ENCODE data around the gene IARS2.
A peak's percentile ranks its signal among the peaks of the same experiment; 100 is the strongest.

IARS2 gene

DNA sequence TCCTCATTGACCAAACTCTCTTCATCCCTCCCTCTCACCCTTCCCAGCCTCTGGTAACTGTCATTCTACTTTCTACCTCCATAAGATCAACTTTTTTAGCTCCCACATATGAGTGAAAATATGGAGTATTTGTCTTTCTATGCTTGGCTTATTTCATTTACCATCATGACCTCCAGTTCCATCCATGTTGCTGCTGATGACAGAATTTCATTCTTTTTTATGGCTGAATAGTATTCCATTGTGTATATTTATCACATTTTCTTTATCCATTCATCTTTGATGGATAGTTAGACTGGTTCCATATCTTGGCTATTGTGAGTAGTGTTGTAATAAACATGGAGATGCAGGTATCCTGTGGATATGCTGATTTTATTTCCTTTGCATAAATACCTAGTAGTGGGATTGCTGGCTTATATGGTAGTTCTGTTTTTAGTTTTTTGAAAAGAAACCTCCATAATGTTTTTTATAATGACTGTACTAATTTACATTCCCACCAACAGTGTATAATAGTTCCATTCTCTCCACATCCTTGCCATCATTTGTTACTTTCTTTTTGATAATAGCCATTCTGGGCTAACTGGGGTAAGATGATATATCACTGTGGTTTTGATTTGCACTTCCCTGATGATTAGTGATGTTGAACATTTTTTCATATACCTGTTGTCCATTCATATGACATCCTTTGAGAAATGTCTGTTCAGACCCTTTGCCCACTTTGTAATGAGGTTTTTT lies 35.7 kb downstream of the IARS2 start:
- Histone ChIP-seq H3K27ac (replicated peaks) (no peak overlapping the region), H3K27me3 (ENCODE audit: insufficient read depth, poor library complexity, severe bottlenecking) (no peaks in the 10 kb centered on the region), H3K4me3 (replicated peaks; ENCODE audit: insufficient read depth, low read length) (no peak overlapping the region)
- no peak for DNase-seq (ENCODE audit: low read depth in 1 of 2, low spot score in 1 of 2)
- TF ChIP-seq GABPA (IDR thresholded peaks at IDR 0.05; ENCODE audit: low read depth) (no peak), SPI1 (IDR thresholded peaks at IDR 0.05; ENCODE audit: borderline replicate concordance, low read depth) (no peak), POLR2AphosphoS5 (IDR thresholded peaks at IDR 0.05; ENCODE audit: low read depth) (no peak)
- TF ChIP-seq, protein P1, sequence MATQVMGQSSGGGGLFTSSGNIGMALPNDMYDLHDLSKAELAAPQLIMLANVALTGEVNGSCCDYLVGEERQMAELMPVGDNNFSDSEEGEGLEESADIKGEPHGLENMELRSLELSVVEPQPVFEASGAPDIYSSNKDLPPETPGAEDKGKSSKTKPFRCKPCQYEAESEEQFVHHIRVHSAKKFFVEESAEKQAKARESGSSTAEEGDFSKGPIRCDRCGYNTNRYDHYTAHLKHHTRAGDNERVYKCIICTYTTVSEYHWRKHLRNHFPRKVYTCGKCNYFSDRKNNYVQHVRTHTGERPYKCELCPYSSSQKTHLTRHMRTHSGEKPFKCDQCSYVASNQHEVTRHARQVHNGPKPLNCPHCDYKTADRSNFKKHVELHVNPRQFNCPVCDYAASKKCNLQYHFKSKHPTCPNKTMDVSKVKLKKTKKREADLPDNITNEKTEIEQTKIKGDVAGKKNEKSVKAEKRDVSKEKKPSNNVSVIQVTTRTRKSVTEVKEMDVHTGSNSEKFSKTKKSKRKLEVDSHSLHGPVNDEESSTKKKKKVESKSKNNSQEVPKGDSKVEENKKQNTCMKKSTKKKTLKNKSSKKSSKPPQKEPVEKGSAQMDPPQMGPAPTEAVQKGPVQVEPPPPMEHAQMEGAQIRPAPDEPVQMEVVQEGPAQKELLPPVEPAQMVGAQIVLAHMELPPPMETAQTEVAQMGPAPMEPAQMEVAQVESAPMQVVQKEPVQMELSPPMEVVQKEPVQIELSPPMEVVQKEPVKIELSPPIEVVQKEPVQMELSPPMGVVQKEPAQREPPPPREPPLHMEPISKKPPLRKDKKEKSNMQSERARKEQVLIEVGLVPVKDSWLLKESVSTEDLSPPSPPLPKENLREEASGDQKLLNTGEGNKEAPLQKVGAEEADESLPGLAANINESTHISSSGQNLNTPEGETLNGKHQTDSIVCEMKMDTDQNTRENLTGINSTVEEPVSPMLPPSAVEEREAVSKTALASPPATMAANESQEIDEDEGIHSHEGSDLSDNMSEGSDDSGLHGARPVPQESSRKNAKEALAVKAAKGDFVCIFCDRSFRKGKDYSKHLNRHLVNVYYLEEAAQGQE (IDR thresholded peaks at IDR 0.05; ENCODE audit: insufficient replicate concordance, low read depth) = no peak
- TF ChIP-seq, protein P2, sequence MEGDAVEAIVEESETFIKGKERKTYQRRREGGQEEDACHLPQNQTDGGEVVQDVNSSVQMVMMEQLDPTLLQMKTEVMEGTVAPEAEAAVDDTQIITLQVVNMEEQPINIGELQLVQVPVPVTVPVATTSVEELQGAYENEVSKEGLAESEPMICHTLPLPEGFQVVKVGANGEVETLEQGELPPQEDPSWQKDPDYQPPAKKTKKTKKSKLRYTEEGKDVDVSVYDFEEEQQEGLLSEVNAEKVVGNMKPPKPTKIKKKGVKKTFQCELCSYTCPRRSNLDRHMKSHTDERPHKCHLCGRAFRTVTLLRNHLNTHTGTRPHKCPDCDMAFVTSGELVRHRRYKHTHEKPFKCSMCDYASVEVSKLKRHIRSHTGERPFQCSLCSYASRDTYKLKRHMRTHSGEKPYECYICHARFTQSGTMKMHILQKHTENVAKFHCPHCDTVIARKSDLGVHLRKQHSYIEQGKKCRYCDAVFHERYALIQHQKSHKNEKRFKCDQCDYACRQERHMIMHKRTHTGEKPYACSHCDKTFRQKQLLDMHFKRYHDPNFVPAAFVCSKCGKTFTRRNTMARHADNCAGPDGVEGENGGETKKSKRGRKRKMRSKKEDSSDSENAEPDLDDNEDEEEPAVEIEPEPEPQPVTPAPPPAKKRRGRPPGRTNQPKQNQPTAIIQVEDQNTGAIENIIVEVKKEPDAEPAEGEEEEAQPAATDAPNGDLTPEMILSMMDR (IDR thresholded peaks at IDR 0.05; ENCODE audit: insufficient read depth, low read length) = no peak

DNA sequence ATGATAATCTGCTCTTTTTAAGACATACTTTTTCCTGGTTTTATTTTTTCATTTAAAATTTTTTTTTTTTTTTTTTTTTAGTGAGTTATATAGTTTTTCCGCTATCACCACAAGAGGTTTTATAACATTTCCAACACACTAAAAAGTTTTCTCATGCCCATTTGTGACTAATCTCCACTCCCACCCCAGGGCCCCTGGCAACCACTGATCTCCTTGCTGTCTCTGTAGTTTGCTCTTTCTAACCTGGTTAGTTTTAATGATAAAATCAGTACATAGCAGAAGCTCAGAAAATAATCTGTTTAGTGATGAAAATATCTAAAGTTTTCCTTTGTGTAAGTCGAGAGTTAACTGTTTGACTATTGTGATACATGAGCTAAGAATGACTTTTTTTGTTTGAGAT lies 41.8 kb downstream of the IARS2 start:
- TF ChIP-seq, protein P2 (IDR thresholded peaks at IDR 0.05; ENCODE audit: insufficient read depth, low read length) = no peak
- no peak for TF ChIP-seq POLR2AphosphoS5 (IDR thresholded peaks at IDR 0.05; ENCODE audit: low read depth)
- TF ChIP-seq GABPA (IDR thresholded peaks at IDR 0.05; ENCODE audit: low read depth) = no peak
- TF ChIP-seq, protein P1 (IDR thresholded peaks at IDR 0.05; ENCODE audit: insufficient replicate concordance, low read depth) = no peak
- TF ChIP-seq SPI1 (IDR thresholded peaks at IDR 0.05; ENCODE audit: borderline replicate concordance, low read depth) = no peak
- no peak overlapping the region for H3K4me3 ChIP-seq (replicated peaks; ENCODE audit: insufficient read depth, low read length)
- no peak overlapping the region for H3K27ac ChIP-seq (replicated peaks)
- DNase-seq (ENCODE audit: low read depth in 1 of 2, low spot score in 1 of 2) = no peak
- H3K27me3 ChIP-seq (ENCODE audit: insufficient read depth, poor library complexity, severe bottlenecking) = no peaks in the 10 kb centered on the region

DNA sequence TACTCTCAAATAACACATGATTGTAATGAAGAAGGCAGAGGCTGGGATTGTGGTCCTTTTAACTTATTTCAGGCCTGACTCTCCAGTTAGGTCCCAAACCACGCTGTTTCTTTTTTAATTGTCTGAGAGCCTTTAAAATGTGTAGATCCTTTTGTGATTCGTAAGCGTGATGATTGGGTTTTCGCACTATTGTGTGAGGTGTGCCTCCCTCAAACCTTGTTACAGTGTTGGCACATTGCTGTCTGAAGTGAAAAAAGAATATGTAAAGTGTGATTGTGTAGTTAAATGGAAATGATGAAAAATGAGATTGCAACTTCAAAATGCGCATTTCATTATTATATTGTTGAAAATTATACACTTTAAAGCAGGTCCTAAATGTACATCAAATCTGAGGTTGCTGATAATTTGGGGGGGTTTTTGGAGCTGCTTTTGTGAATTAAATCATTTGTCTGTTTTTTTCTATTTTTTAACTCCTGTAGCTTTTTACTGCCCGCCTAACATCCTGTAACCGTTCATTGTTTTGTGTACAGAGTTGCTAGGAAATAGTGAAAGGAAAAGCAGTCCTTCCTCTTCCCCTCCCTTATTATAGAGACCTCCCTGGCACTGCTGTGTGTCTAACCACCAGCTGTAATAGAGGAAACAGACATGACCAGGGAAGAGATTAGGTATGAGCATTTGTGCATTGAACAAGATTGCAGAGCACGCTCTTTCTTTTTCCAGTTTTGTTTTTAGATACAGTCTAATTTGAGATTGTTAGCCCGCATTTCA lies 43.3 kb downstream of the IARS2 start:
- Histone ChIP-seq H3K27me3 (ENCODE audit: insufficient read depth, poor library complexity, severe bottlenecking) (no peaks in the 10 kb centered on the region), H3K27ac (replicated peaks) (peak overlapping the region; percentile 55)
- peak in 1 of 2 experiments; percentile 16 for DNase-seq (ENCODE audit: low read depth in 1 of 2, low spot score in 1 of 2)

More for the DNA sequence above, 43.3 kb downstream of the IARS2 start:
- no peak overlapping the region for H3K4me3 ChIP-seq (replicated peaks; ENCODE audit: insufficient read depth, low read length)
- TF ChIP-seq POLR2AphosphoS5 (IDR thresholded peaks at IDR 0.05; ENCODE audit: low read depth) (no peak), SPI1 (IDR thresholded peaks at IDR 0.05; ENCODE audit: borderline replicate concordance, low read depth) (no peak), GABPA (IDR thresholded peaks at IDR 0.05; ENCODE audit: low read depth) (no peak)
- TF ChIP-seq, protein P2 (IDR thresholded peaks at IDR 0.05; ENCODE audit: insufficient read depth, low read length) = no peak
- TF ChIP-seq, protein P1 (IDR thresholded peaks at IDR 0.05; ENCODE audit: insufficient replicate concordance, low read depth) = no peak

Data from HL-60 (cell line).